Endothelial cell of umbilical vein (primary cell): ENCODE measurements around the gene CCDC85C.

Experiments
- CTCF ChIP-seq, 2 donors: IDR thresholded peaks; 1 replicate in 1 of 2; 2 replicates in 1 of 2; pipeline ENCODE4 v1.5.1; 2011; ENCODE audit warnings: low read length in 2 of 2, mild to moderate bottlenecking in 2 of 2, moderate library complexity in 2 of 2, control low read depth in 1 of 2, inconsistent platforms in 1 of 2, low read depth in 1 of 2; ENCODE audit not compliant: insufficient read depth in 1 of 2; ENCODE audit errors: extremely low read depth in 1 of 2
- EZH2 ChIP-seq: IDR thresholded peaks from 2 replicates; pipeline ENCODE4 v1.6.1; 2012; ENCODE audit warnings: borderline replicate concordance, low read depth, mild to moderate bottlenecking, moderate library complexity, low read length, inconsistent platforms; ENCODE audit not compliant: severe bottlenecking
- GATA2 ChIP-seq: IDR thresholded peaks from 2 replicates; pipeline ENCODE4 v1.7.0; 2011; ENCODE audit warnings: low read depth, mild to moderate bottlenecking, moderate library complexity, mixed read lengths, low read length; ENCODE audit not compliant: insufficient read length, insufficient read depth
- JUN ChIP-seq: IDR thresholded peaks from 2 replicates; pipeline ENCODE4 v1.6.1; 2011; ENCODE audit warnings: borderline replicate concordance, low read depth; ENCODE audit not compliant: insufficient read length, insufficient read depth
- MAX ChIP-seq: IDR thresholded peaks from 2 replicates; pipeline ENCODE4 v1.6.1; 2011; ENCODE audit not compliant: insufficient read depth, insufficient read length
- MYC ChIP-seq: IDR thresholded peaks from one replicate; pipeline ENCODE4 v1.6.1; 2011; ENCODE audit warnings: mild to moderate bottlenecking, low read depth, low read length
- POLR2A ChIP-seq: IDR thresholded peaks from 2 replicates; pipeline ENCODE4 v1.6.1; 2012; ENCODE audit warnings: low read depth, mild to moderate bottlenecking, control low read depth, low read length
- POLR2AphosphoS5 ChIP-seq: IDR thresholded peaks from 2 replicates; pipeline ENCODE4 v1.6.1; 2012; ENCODE audit warnings: low read depth, mild to moderate bottlenecking, control low read depth, low read length, moderate library complexity; ENCODE audit not compliant: insufficient read depth

GRCh38 chr14:99524091-99524661 is 79.8 kb downstream of the CCDC85C start:
- TF ChIP-seq POLR2A (no peak), EZH2 (no peak), CTCF (IDR thresholded peaks at IDR 0.05; ENCODE audit: extremely low read depth in 1 of 2, insufficient read depth in 1 of 2, low read depth in 1 of 2, low read length in 2 of 2) (no peak), POLR2AphosphoS5 (no peak), MYC (no peak), GATA2 (no peak), MAX (no peak), JUN (no peak)
